Measurements from ENCODE around the gene JAK3.

JAK3 gene

GRCh38 chr19:17775991-17776803 lies 71.6 kb downstream of the JAK3 start:
- DNase-seq: peak in 1 of 2 donors; percentile 83

- DNase-seq: peak; percentile 38 to 47
These were observed 72.4 kb downstream of the JAK3 start for GRCh38 chr19:17775245-17775927.
